Liver (tissue), 9 donors: ENCODE results near the gene ACVR1C. TPM values are rescaled to one million over a fixed set of nuclear protein-coding genes. Genes with fewer than 3 reads are reported as not detected.
A peak's percentile ranks its signal among the peaks of the same experiment; 100 is the strongest.

Source experiments
- DNase-seq: peaks from one replicate; pipeline ENCODE4 v3.0.0-alpha.2; 2017; ENCODE audit warnings: low spot score
- H3K27ac ChIP-seq, 2 donors: one replicate each; pipeline ENCODE4 v1.7.0; 2013; ENCODE audit warnings: inconsistent platforms in 2 of 2, low read length in 2 of 2, control low read depth in 1 of 2, low read depth in 1 of 2, mild to moderate bottlenecking in 1 of 2
- H3K27me3 ChIP-seq, 4 donors: one replicate each; pipeline versions ENCODE4 v1.6.1 to v1.7.0; 2013; ENCODE audit warnings: low read length in 3 of 4, inconsistent platforms in 1 of 4, mild to moderate bottlenecking in 1 of 4, moderate library complexity in 1 of 4; ENCODE audit not compliant: control insufficient read depth in 4 of 4, insufficient read depth in 4 of 4
- H3K36me3 ChIP-seq, 4 donors: one replicate each; pipeline versions ENCODE4 v1.6.1 to v1.7.0; 2013; ENCODE audit warnings: low read length in 3 of 4, mild to moderate bottlenecking in 3 of 4, low read depth in 1 of 4, moderate library complexity in 1 of 4; ENCODE audit not compliant: control insufficient read depth in 4 of 4, insufficient read depth in 3 of 4
- H3K4me1 ChIP-seq, 4 donors: one replicate each; pipeline versions ENCODE4 v1.6.1 to v1.7.0; 2013; ENCODE audit warnings: low read length in 3 of 4, mild to moderate bottlenecking in 3 of 4, moderate library complexity in 1 of 4; ENCODE audit not compliant: control insufficient read depth in 4 of 4, insufficient read depth in 4 of 4
- H3K4me3 ChIP-seq, 3 donors: one replicate each; pipeline versions ENCODE4 v1.6.1 to v1.7.0; 2013; ENCODE audit warnings: low read length in 3 of 3, control low read depth in 1 of 3, low read depth in 1 of 3, mild to moderate bottlenecking in 1 of 3
- H3K9ac ChIP-seq, 2 donors: one replicate each; pipeline ENCODE4 v1.7.0; 2013; ENCODE audit warnings: low read length in 2 of 2, mild to moderate bottlenecking in 2 of 2, moderate library complexity in 2 of 2, control low read depth in 1 of 2, low read depth in 1 of 2
- H3K9me3 ChIP-seq, 4 donors: one replicate each; pipeline versions ENCODE4 v1.6.1 to v1.7.0; 2013; ENCODE audit warnings: low read length in 3 of 4; ENCODE audit not compliant: control insufficient read depth in 4 of 4
- CTCF ChIP-seq: fragments of 150-350 bp; IDR thresholded peaks from 2 replicates; pipeline ENCODE4 v1.5.1; 2017; ENCODE audit warnings: improper control_type of control experiment, low read depth, low read length; ENCODE audit not compliant: missing input control
- EGR1 ChIP-seq, 2 donors: IDR thresholded peaks; 2 replicates each; pipeline ENCODE4 v1.6.1; 2016 to 2018; ENCODE audit warnings: antibody characterized with exemption in 2 of 2, low read depth in 2 of 2
- FOXA1 ChIP-seq: IDR thresholded peaks from 2 replicates; pipeline ENCODE4 v1.6.1; 2016; ENCODE audit warnings: antibody characterized with exemption
- FOXA2 ChIP-seq: IDR thresholded peaks from 2 replicates; pipeline ENCODE4 v1.6.1; 2016; ENCODE audit warnings: antibody characterized with exemption
- GABPA ChIP-seq, 2 donors: IDR thresholded peaks in 1 of 2; conservative IDR thresholded peaks in 1 of 2; 2 replicates each; pipeline ENCODE4 v1.6.1; 2016; ENCODE audit warnings: antibody characterized with exemption in 2 of 2, mild to moderate bottlenecking in 1 of 2, moderate library complexity in 1 of 2
- HNF4A ChIP-seq, 2 donors: conservative IDR thresholded peaks; 2 replicates each; pipeline ENCODE4 v1.6.1; 2016; ENCODE audit warnings: antibody characterized with exemption in 2 of 2, mild to moderate bottlenecking in 2 of 2
- HNF4G ChIP-seq: IDR thresholded peaks from 2 replicates; pipeline ENCODE4 v1.6.1; 2016; ENCODE audit warnings: antibody characterized with exemption
- JUND ChIP-seq, 2 donors: IDR thresholded peaks; 2 replicates each; pipeline ENCODE4 v1.6.1; 2016; ENCODE audit warnings: antibody characterized with exemption in 2 of 2
- NR2F2 ChIP-seq: IDR thresholded peaks from 2 replicates; pipeline ENCODE4 v1.6.1; 2016; ENCODE audit warnings: antibody characterized with exemption
- RAD21 ChIP-seq, 2 donors: IDR thresholded peaks; 2 replicates each; pipeline ENCODE4 v1.6.1; 2016; ENCODE audit warnings: antibody characterized with exemption in 2 of 2, mild to moderate bottlenecking in 2 of 2
- REST ChIP-seq: IDR thresholded peaks from 2 replicates; pipeline ENCODE4 v1.6.1; 2016; ENCODE audit warnings: antibody characterized with exemption, mild to moderate bottlenecking
- RXRA ChIP-seq, 2 donors: IDR thresholded peaks; 2 replicates each; pipeline ENCODE4 v1.6.1; 2017 to 2018; ENCODE audit warnings: antibody characterized with exemption in 2 of 2, mild to moderate bottlenecking in 1 of 2
- SP1 ChIP-seq: IDR thresholded peaks from 2 replicates; pipeline ENCODE4 v1.6.1; 2018; ENCODE audit warnings: antibody characterized with exemption, mild to moderate bottlenecking
- TAF1 ChIP-seq: conservative IDR thresholded peaks from 2 replicates; pipeline ENCODE4 v1.6.1; 2016; ENCODE audit warnings: antibody characterized with exemption, mild to moderate bottlenecking
- YY1 ChIP-seq: IDR thresholded peaks from 2 replicates; pipeline ENCODE4 v1.6.1; 2016; ENCODE audit warnings: antibody characterized with exemption, mild to moderate bottlenecking
- ZBTB33 ChIP-seq: IDR thresholded peaks from 2 replicates; pipeline ENCODE4 v1.6.1; 2016; ENCODE audit warnings: antibody characterized with exemption
- WGBS: extraction: QIAGEN DNeasy Blood & Tissue Kit; methylation state at CpG from one replicate; pipeline ENCODE4 v1.1.7; 2013; 5-methylcytosine and 5-hydroxymethylcytosine counted together
- polyA plus RNA-seq, 2 donors: library from polyadenylated mRNA; stranded (reverse) in 1 of 2; unstranded in 1 of 2; fragments of 200-250 nt in 1 of 2; fragments of >200 nt in 1 of 2; fragmentation: Nextera tagmentation in 1 of 2; extraction: Ambion mirVana in 1 of 2; gene quantifications; one replicate each; pipeline versions ENCODE4 v1.2.1 to v1.2.3, GENCODE V29; 2013 to 2015
- total RNA-seq, 2 donors: library from RNA; depleted of rRNA; stranded (reverse); fragments of >200 nt; gene quantifications; one replicate each; pipeline ENCODE4 v1.2.3, GENCODE V29; 2014
- TF ChIP-seq, protein P1 (sequence below): IDR thresholded peaks from 2 replicates; pipeline ENCODE4 v1.6.1; 2016; ENCODE audit warnings: antibody characterized with exemption
- TF ChIP-seq, protein P2 (sequence below): IDR thresholded peaks from 2 replicates; pipeline ENCODE4 v1.6.1; 2016; ENCODE audit warnings: antibody characterized with exemption
- donor health status: healthy.
- donor health status: healthy.
- donor health status: healthy.
- donor health status: healthy.
- donor health status: healthy.

The ACVR1C gene
- total RNA-seq (1 to 10 TPM in 1 of 2 donors, under 1 TPM in 1; 0.19 to 2.5 TPM), polyA plus RNA-seq (under 1 TPM; 0.55 to 0.90 TPM)

- DNase-seq: peak; percentile 61
- Histone ChIP-seq H3K36me3 (no peaks in the 10 kb centered on the region), H3K9me3 (no peaks in the 10 kb centered on the region), H3K27me3 (no peaks in the 10 kb centered on the region), H3K4me3 (peak within 1 kb of the TSS; percentile 55 to 83 (median 79)), H3K27ac (peak within 1 kb of the TSS; percentile 41 to 65), H3K4me1 (peaks cover 0 to 13% (median 11%) of the 10 kb centered on the region in 4 donors), H3K9ac (peak within 1 kb of the TSS; percentile 22 to 81)
- under 1% methylated on average over 79 of the region's 79 CpGs for WGBS
- TF ChIP-seq SP1 (peak; percentile 86), GABPA (IDR thresholded peaks at IDR 0.05 in 1 of 2, conservative IDR thresholded peaks at IDR 0.05 in 1 of 2) (no peak), JUND (IDR thresholded peaks at IDR 0.05) (peak in 1 of 2 donors; percentile 18), FOXA1 (no peak), RXRA (IDR thresholded peaks at IDR 0.05) (peak in 1 of 2 donors; percentile 34), HNF4A (conservative IDR thresholded peaks at IDR 0.05) (peak; percentile 64 to 86), ZBTB33 (no peak), RAD21 (IDR thresholded peaks at IDR 0.05) (peak; percentile 57 to 71), TAF1 (peak; percentile 40), NR2F2 (no peak), CTCF (peak; percentile 51), FOXA2 (no peak), REST (peak; percentile 64), HNF4G (peak; percentile 75), EGR1 (IDR thresholded peaks at IDR 0.05; ENCODE audit: low read depth in 2 of 2) (no peak), YY1 (peak; percentile 46)
- TF ChIP-seq, protein P1, sequence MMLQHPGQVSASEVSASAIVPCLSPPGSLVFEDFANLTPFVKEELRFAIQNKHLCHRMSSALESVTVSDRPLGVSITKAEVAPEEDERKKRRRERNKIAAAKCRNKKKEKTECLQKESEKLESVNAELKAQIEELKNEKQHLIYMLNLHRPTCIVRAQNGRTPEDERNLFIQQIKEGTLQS: no peak
- TF ChIP-seq, protein P2, sequence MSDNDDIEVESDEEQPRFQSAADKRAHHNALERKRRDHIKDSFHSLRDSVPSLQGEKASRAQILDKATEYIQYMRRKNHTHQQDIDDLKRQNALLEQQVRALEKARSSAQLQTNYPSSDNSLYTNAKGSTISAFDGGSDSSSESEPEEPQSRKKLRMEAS: no peak
These were observed at the start of gene ACVR1C for GRCh38 chr2:157628477-157629415. TSS of gene ACVR1C (minus strand) at chr2:157628864. CDS start at chr2:157628644, 220 bp downstream.
